ENCODE data around the gene C1orf35.

Gene C1orf35

DNA sequence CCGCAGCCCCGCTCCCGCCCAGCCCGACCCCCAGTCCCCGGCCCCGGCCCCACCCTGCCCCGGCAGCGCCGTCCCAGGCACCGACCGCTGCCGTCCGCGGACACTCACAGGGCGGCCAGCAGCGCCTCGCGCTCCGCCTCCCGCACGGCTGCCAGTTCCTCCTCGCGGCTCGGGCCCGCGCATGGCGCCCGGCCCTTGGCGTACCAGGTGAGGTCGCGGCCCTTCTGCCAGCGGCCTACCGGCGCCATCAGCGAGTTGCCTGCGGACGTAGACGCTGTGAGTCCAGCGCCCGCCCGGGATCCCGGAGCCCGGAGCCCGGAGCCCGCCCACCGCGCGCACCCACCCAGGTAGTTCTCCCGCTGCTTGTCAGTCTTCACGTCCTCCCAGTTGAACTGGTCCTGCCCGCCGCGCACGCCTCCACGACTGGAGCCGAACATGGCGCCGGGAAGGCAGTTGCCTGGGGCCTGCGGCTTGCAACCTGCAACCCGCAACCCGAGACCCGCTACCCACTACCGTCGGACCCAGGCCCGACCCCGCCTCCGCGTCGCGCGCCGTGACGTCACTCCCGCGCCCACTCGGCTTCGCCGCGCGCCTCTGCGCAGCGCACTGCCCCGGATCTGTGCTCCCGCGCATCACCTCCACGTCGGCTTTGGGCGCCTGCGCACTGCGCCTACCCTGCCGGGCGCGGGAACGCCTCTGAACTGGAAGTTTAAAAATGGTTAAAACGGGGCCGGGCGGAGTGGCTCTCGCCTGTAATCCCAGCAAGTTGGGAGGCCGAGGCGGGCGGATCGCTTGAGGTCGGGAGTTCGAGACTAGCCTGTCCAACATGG lies at the start of gene C1orf35:
Gene C1orf35 (minus strand): TSS at position 535 of the 830 bp plus-strand sequence. CDS start 98 bp downstream, at position 437.
- DNase-seq = peak; percentile 97

DNA sequence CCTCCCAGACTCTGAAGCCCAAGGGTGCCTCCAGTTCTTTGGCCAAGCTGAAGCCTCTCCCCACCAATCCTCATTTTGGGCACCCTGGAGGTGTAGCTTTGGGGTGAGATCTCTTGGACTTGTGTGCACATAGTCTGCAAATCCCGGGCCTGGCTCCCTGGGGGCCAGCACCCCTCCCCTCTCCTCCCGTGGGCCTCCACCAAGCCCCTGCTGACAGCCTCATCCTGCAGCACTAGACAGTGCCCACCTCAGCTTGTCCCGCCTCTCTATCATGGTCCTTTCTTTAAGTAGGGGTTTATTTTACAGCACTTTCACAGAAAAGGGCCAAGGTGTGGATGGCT lies 49.8 kb upstream of the C1orf35 start:
- DNase-seq = no peak

DNA sequence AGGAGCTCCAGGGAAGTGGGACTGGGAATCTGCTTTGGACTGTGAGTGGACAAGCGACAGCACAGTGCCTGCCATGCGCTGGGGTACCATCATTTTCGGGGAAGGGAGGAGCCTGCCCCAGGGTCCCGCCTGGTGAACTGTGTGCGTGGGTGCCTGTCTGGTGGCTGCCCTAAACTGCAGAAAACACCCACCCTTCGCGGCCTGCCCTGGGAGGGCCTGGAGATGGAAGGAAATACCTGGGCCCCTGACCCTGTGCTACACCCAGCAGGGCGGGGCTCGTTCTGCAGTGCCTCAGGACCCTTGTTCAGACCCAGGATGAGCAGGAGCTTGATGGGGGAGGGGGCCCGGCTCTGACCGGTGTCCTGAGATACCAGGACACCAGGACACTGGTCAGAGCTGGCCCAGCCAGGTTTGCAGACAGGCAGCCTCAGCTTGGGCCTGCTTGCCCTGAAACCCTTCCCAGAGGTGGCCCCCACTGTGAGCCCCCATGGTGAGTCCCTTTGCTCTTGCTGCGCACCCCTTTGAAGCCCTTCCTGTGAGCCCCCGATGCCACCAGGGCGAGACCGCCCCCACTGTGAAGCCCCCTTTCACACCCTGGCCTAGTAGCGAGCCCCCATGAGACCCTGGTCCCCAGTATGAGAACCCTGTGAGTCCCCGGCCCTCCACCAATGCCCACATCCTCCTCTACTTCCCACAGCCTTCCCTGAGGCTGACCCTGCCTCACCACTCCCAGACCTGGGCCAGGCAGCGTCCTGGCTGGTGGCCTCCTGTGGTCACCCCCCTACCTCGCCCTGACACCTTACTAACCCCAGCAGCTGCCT lies 49.2 kb upstream of the C1orf35 start:
- DNase-seq = no peak

DNA sequence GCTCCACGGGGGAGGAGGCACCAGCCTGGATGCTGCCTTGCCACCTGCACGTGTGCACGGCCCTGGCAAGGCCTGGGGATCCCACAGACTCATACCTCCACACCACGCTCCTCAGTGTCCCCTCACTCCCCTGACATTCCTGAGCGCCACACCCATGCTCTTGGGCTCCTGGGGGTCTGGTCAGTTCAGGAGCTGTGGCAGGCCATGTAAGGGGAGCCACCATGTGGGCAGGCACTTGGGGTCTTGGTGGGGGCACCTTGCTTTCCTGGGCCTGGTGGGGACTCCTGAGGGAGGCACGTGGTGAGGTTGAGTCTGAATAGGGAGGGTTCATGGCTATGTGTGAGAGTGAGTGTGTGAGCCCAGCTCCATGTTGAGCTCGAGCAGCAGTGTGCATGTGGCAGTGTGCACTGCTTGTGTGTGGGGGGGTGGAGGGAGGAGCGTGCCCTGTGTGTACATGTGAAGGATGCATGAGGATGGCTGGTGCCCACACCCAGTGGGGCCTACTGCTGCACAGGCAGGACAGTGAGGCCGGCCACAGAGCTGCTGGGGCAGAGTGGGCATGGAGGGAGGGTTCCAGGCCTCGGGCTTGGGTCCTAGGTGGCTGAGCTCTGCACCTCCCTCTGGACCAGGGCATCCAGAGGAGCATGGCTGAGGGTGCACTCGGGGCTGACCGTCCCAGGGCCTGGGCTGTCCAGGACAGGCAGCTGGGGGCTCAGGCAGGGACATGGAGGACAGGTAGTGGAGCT lies 48.2 kb upstream of the C1orf35 start:
- DNase-seq = no peak

- no peak for DNase-seq
These were observed 47.5 kb upstream of the C1orf35 start for GRCh38 chr1:228150461-228151179.

GRCh38 chr1:228150120-228150460 lies 47.0 kb upstream of the C1orf35 start:
- DNase-seq = no peak

- no peak for DNase-seq
These were observed 46.4 kb upstream of the C1orf35 start, which contains the start of gene GJC2 for GRCh38 chr1:228149406-228150119. GJC2 (plus strand) TSS chr1:228149930; CDS start chr1:228157759, 7,829 bp downstream.

- no peak for DNase-seq
These were observed 45.8 kb upstream of the C1orf35 start for GRCh38 chr1:228148935-228149405.

GRCh38 chr1:228148196-228148861 lies 45.2 kb upstream of the C1orf35 start:
- DNase-seq = no peak

GRCh38 chr1:228147768-228148167 lies 44.6 kb upstream of the C1orf35 start:
- no peak for DNase-seq

DNA sequence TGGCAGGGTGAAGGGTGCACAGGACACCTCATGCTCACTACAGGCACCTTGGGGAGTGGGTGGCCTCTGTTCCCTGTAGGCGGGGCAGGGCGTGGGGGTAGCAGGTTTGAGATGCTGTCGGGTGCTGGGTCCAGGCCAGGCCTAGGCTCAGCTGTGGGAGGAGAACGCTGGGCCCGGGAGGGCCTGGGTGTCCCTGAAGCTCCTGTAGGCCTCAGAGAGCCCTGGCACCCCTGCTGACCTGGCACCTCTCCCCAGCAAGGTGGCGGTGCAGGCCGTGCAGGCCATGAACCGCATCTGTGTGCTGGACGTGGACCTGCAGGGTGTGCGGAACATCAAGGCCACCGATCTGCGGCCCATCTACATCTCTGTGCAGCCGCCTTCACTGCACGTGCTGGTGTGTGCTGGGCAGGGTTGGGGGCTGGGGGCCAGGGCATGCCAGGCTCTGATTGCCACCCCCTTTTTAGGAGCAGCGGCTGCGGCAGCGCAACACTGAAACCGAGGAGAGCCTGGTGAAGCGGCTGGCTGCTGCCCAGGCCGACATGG lies 44.1 kb upstream of the C1orf35 start:
- no peak for DNase-seq

DNA sequence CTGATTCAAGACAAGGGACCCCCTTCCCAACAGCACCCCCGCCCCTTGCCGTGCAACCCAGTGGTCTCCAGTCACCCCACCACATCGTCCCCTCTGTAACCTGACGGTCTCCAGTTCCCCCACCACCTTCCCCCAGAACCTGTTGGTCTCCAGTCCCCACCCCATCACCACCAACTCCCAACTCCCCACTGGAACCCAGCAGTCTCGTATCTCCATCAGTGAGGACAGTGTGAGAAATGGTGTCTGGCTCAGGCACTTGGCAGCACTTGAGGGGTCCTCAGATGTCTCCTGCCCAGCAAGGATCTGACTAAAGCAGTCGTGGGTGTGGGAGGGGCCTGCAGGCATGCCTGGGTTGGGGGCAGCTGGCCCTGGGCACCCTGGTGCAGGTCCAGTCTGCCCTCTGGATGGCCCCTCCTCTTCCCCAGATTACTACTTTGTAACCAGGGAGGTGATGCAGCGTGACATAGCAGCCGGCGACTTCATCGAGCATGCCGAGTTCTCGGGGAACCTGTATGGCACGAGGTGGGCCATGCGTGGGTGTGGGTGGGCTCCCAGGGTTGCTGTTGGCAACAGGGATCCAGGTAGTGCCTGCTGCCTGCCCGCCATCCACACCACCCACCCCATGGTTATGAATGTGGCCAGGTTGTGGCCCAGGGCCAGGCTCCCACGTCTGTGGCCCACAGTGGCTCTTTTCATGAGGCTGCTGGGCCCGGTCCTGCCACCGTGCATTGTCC lies 43.5 kb upstream of the C1orf35 start:
- DNase-seq = no peak

DNA sequence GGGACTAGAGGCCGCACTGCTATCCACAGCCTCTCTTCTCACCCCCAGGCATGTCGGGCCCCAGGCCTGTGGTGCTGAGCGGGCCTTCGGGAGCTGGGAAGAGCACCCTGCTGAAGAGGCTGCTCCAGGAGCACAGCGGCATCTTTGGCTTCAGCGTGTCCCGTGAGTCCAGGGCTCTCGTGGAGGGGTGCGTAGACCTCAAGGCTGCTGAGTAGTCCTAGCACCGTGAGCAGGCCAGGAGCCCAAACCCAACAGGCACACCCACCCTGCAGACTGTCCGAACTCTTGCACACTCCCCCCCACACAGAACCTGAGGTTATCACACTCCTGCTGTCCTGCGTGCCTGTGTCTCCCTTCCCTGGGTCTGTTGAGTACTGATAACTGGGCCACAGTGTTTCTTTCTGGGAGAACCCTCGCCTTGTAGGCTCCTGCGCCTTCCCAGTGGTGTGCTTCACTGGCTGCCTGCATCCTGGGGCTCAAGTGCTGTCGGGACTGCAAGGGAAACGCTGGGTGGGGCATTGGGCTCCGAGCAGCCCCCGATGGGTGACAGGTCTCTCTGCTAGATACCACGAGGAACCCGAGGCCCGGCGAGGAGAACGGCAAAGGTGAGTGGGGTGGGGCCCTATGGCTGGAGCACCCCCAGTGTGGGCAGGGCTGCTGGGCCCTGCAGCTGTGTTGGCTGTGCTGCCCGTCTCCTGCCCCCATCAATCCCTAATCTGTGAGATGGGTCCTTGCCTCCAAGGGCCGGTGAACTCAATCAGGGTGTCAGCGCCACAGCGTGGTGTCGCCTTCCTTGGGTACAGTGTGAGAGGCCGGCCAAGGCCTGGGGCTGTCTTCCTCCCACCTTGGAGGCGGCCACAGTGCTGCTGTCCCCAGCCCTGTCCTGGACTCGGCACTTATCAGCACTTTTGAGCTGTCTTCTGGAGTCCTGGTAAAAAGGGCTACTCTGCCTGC lies 42.6 kb upstream of the C1orf35 start:
- no peak for DNase-seq

GRCh38 chr1:228144993-228145343 lies 41.8 kb upstream of the C1orf35 start:
- no peak for DNase-seq

GRCh38 chr1:228144193-228144992 lies 41.3 kb upstream of the C1orf35 start:
- no peak for DNase-seq

GRCh38 chr1:228143480-228144192 lies 40.5 kb upstream of the C1orf35 start:
- no peak for DNase-seq

DNA sequence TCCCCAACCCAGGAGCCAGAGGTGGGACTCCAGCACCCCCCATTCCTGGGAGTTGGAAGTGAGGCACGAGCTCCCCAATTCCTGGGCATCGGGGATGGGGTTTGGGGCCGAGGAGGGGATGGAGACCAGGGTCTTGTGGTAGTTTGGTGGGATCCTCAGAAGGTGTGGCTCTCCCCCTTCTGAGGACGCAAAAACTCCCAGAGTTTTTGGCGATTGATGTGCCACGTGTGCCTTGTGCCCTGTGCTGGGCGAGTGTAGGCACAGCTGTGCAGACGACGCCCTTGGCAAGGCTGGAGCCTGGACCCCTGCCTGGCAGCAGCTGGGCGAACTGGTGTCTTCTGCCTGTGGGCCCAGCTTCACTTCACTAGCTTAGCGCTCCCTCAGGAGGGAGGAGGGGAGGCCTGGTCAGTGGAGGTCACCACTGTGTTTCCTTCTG lies 39.6 kb upstream of the C1orf35 start:
- DNase-seq = no peak
